SK-N-SH (cell line): ENCODE data around the gene AASS. TPM values are rescaled to one million over a fixed set of nuclear protein-coding genes. Genes with fewer than 3 reads are reported as not detected.

ENCODE experiments used
- CTCF ChIA-PET: fragments of 300-600, 350-600 bp; formaldehyde crosslinking; extraction: SDS; loops from one replicate; lab custom pipeline; 2021; lab: Yijun Ruan, JAX
- POLR2A ChIA-PET: fragments of 350-600 bp; sonication (Branson Sonifier 250); formaldehyde crosslinking; extraction: SDS; loops from one replicate; lab custom pipeline; 2020; ENCODE audit warnings: antibody characterized with exemption, inconsistent platforms; lab: Yijun Ruan, JAX
- DNase-seq: peaks from one replicate; pipeline ENCODE4 v3.0.0; 2012
- H2AFZ ChIP-seq: fragments of 200-600 bp; sonication (generic); 2 replicates; pipeline ENCODE4 v1.8.1; 2016; ENCODE audit warnings: antibody characterized with exemption, mild to moderate bottlenecking, low read depth
- H3F3A ChIP-seq: fragments of 200-600 bp; sonication (generic); replicated peaks from 2 replicates; pipeline ENCODE3; 2016; ENCODE audit warnings: antibody characterized with exemption, mild to moderate bottlenecking; ENCODE audit not compliant: insufficient read depth
- H3K27ac ChIP-seq, 2 experiments: fragments of 200-500 bp in 1 of 2; fragments of 200-600 bp in 1 of 2; sonication (Bioruptor generic) in 1 of 2; sonication (generic), shearing (Covaris generic) in 1 of 2; 2 replicates each; pipeline versions ENCODE4 v1.5.1 to v1.6.1; 2014 to 2016; ENCODE audit warnings: low read depth in 2 of 2, inconsistent platforms in 1 of 2, low read length in 1 of 2, mild to moderate bottlenecking in 1 of 2, mixed read lengths in 1 of 2
- H3K27me3 ChIP-seq: fragments of 200-600 bp; sonication (generic), shearing (Covaris generic); 2 replicates; pipeline ENCODE4 v1.6.1; 2016; ENCODE audit warnings: mixed run types; ENCODE audit not compliant: insufficient read depth
- H3K36me3 ChIP-seq, 2 experiments: fragments of 200-500 bp in 1 of 2; fragments of 200-600 bp in 1 of 2; sonication (Bioruptor generic) in 1 of 2; sonication (generic) in 1 of 2; replicated peaks in 1 of 2; 2 replicates each; pipeline versions ENCODE3 to v1.5.1; 2014 to 2016; ENCODE audit warnings: low read length in 1 of 2, mild to moderate bottlenecking in 1 of 2; ENCODE audit not compliant: insufficient read depth in 2 of 2, control insufficient read depth in 1 of 2
- H3K4me1 ChIP-seq, 2 experiments: fragments of 200-500 bp in 1 of 2; fragments of 200-600 bp in 1 of 2; sonication (Bioruptor generic) in 1 of 2; sonication (generic), shearing (Covaris generic) in 1 of 2; 2 replicates each; pipeline versions ENCODE4 v1.5.1 to v1.6.1; 2014 to 2016; ENCODE audit warnings: low read depth in 1 of 2, low read length in 1 of 2, mixed run types in 1 of 2; ENCODE audit not compliant: insufficient read depth in 2 of 2, control insufficient read depth in 1 of 2
- H3K4me2 ChIP-seq: fragments of 200-600 bp; sonication (generic), shearing (Covaris generic); 2 replicates; pipeline ENCODE4 v1.6.1; 2017; ENCODE audit warnings: mixed run types
- H3K4me3 ChIP-seq, 2 experiments: fragments of 200-500 bp in 1 of 2; fragments of 200-600 bp in 1 of 2; sonication (Bioruptor generic) in 1 of 2; sonication (generic), shearing (Covaris generic) in 1 of 2; 2 replicates each; pipeline versions ENCODE4 v1.5.1 to v1.8.1; 2014 to 2016; ENCODE audit warnings: low read depth in 2 of 2, inconsistent platforms in 1 of 2, low read length in 1 of 2, mild to moderate bottlenecking in 1 of 2, mixed read lengths in 1 of 2, moderate library complexity in 1 of 2
- H3K79me2 ChIP-seq: fragments of 200-600 bp; sonication (generic); 2 replicates; pipeline ENCODE4 v1.8.1; 2017; ENCODE audit warnings: mild to moderate bottlenecking; ENCODE audit not compliant: insufficient read depth
- H3K9ac ChIP-seq: fragments of 200-600 bp; sonication (generic); 2 replicates; pipeline ENCODE4 v1.6.1; 2017; ENCODE audit warnings: mixed run types
- H3K9me2 ChIP-seq: fragments of 200-600 bp; sonication (generic); 2 replicates; pipeline ENCODE4 v1.6.1; 2017; ENCODE audit warnings: mixed run types
- H3K9me3 ChIP-seq: fragments of 200-600 bp; sonication (generic); 2 replicates; pipeline ENCODE4 v1.6.1; 2017; ENCODE audit warnings: mixed run types, mild to moderate bottlenecking, moderate library complexity
- H4K20me1 ChIP-seq: fragments of 200-600 bp; sonication (generic); 2 replicates; pipeline ENCODE4 v1.6.1; 2017; ENCODE audit warnings: mild to moderate bottlenecking, mixed run types; ENCODE audit not compliant: insufficient read depth
- CTCF ChIP-seq: fragments of 200-600 bp; sonication (generic); IDR thresholded peaks from 2 replicates; pipeline ENCODE4 v1.6.1; 2017; ENCODE audit warnings: antibody characterized with exemption, mild to moderate bottlenecking, moderate library complexity
- EP300 ChIP-seq, 2 experiments: IDR thresholded peaks; 2 replicates each; pipeline versions ENCODE4 v1.4.0 to v1.6.1; 2012; ENCODE audit warnings: borderline replicate concordance in 1 of 2, low read depth in 1 of 2, low read length in 1 of 2
- FOSL2 ChIP-seq: IDR thresholded peaks from 2 replicates; pipeline ENCODE4 v1.4.0; 2012; ENCODE audit warnings: low read depth, mild to moderate bottlenecking, moderate library complexity, borderline replicate concordance
- FOXM1 ChIP-seq: IDR thresholded peaks from 2 replicates; pipeline ENCODE4 v1.4.0; 2012; ENCODE audit warnings: low read depth, mild to moderate bottlenecking
- GATA2 ChIP-seq: sonication (generic); formaldehyde crosslinking; IDR thresholded peaks from 2 replicates; pipeline ENCODE4 v1.5.0; 2020; ENCODE audit warnings: mild to moderate bottlenecking, missing genetic modification reagents
- IRF3 ChIP-seq: fragments of 150-350 bp; IDR thresholded peaks from 2 replicates; pipeline ENCODE4 v1.6.1; 2016; ENCODE audit warnings: mild to moderate bottlenecking, low read depth, low read length
- MXI1 ChIP-seq: IDR thresholded peaks from 2 replicates; pipeline ENCODE4 v1.6.1; 2012; ENCODE audit warnings: mild to moderate bottlenecking, low read depth, low read length, improper control_type of control experiment
- NFIC ChIP-seq: IDR thresholded peaks from 2 replicates; pipeline ENCODE4 v1.4.0; 2012; ENCODE audit warnings: borderline replicate concordance
- NRF1 ChIP-seq: IDR thresholded peaks from 2 replicates; pipeline ENCODE4 v1.6.1; 2012; ENCODE audit warnings: low read depth, mild to moderate bottlenecking, low read length
- RFX5 ChIP-seq: IDR thresholded peaks from 2 replicates; pipeline ENCODE4 v1.6.1; 2012; ENCODE audit warnings: mild to moderate bottlenecking, improper control_type of control experiment, low read length
- SIN3A ChIP-seq: IDR thresholded peaks from 2 replicates; pipeline ENCODE4 v1.6.1; 2012; ENCODE audit warnings: low read depth, mild to moderate bottlenecking, low read length, moderate library complexity, borderline replicate concordance
- USF1 ChIP-seq: IDR thresholded peaks from 2 replicates; pipeline ENCODE4 v1.4.0; 2012; ENCODE audit warnings: low read depth, borderline replicate concordance
- ZBTB33 ChIP-seq: IDR thresholded peaks from 2 replicates; pipeline ENCODE4 v1.4.0; 2012; ENCODE audit warnings: low read depth, borderline replicate concordance
- WGBS: methylation state at CpG from one replicate; pipeline ENCODE4 v1.1.6; 2017; ENCODE audit warnings: low lambda C conversion rate; 5-methylcytosine and 5-hydroxymethylcytosine counted together
- polyA plus RNA-seq, 3 experiments: library from polyadenylated mRNA; depleted of rRNA; stranded (reverse); fragments of >200 nt; gene quantifications; 2 replicates each; pipeline ENCODE4 v1.2.3, GENCODE V29; 2012

AASS gene
- polyA plus RNA-seq, 1 of the 3 experiments (the other 2 are of a cell fraction): 0.92 TPM

GRCh38 chr7:122072924-122073599, 71.0 kb downstream of the AASS start:
- TF ChIP-seq USF1 (no peak), NFIC (no peak), NRF1 (no peak), ZBTB33 (no peak)
- TF ChIP-seq, all 33 proteins: peak for 0
- Histone ChIP-seq H3K4me1 (no peaks in the 10 kb centered on the region), H3K36me3 (no peaks in the 10 kb centered on the region), H4K20me1 (no peaks in the 10 kb centered on the region), H2AFZ (no peak overlapping the region), H3F3A (no peaks in the 10 kb centered on the region), H3K4me3 (no peak overlapping the region), H3K9me2 (no peaks in the 10 kb centered on the region), H3K27ac (no peak overlapping the region), H3K9ac (no peak overlapping the region), H3K4me2 (no peak overlapping the region), H3K9me3 (no peaks in the 10 kb centered on the region), H3K27me3 (no peaks in the 10 kb centered on the region), H3K79me2 (no peaks in the 10 kb centered on the region)
- 2% methylated on average over 6 of the region's 6 CpGs for WGBS
- POLR2A ChIA-PET: no interaction called here
- DNase-seq: no peak
- CTCF ChIA-PET: interaction anchor here (1.2 to 1.5 kb wide), 2 partner anchors 20 to 78 kb away, joined by 4 to 5 read pairs; no protein-coding TSS in a partner anchor

GRCh38 chr7:122072272-122072671, 71.8 kb downstream of the AASS start:
- Histone ChIP-seq H3K4me2 (no peak overlapping the region), H3K27ac (no peak overlapping the region), H3F3A (no peaks in the 10 kb centered on the region), H3K36me3 (no peaks in the 10 kb centered on the region), H4K20me1 (no peaks in the 10 kb centered on the region), H3K9me2 (no peaks in the 10 kb centered on the region), H3K9ac (no peak overlapping the region), H3K27me3 (no peaks in the 10 kb centered on the region), H3K4me1 (no peaks in the 10 kb centered on the region), H3K79me2 (no peaks in the 10 kb centered on the region), H2AFZ (no peak overlapping the region), H3K4me3 (no peak overlapping the region), H3K9me3 (no peaks in the 10 kb centered on the region)
- ChIA-PET CTCF (interaction anchor here (1.2 to 1.5 kb wide), 2 partner anchors 21 to 78 kb away, joined by 4 to 5 read pairs; no protein-coding TSS in a partner anchor), POLR2A (no interaction called here)
- 2% methylated on average over 2 of the region's 2 CpGs for WGBS
- no peak for DNase-seq
- no peak for TF ChIP-seq EP300 (IDR thresholded peaks at IDR 0.05; ENCODE audit: borderline replicate concordance in 1 of 2, low read depth in 1 of 2, low read length in 1 of 2)
- TF ChIP-seq MXI1: no peak
- TF ChIP-seq RFX5: no peak
- no peak for TF ChIP-seq CTCF
- TF ChIP-seq SIN3A: no peak
- no peak for TF ChIP-seq GATA2 (CRISPR knock-in tag)
- no peak for TF ChIP-seq FOSL2
- TF ChIP-seq IRF3: no peak
- TF ChIP-seq FOXM1: no peak
